ENCODE results near the gene FBXO28. TPM values are rescaled to one million over a fixed set of nuclear protein-coding genes. Genes with fewer than 3 reads are reported as not detected.

Gene FBXO28
- total and polyA plus RNA-seq, 2 donors (not counting 1 experiment from before 2014, with no cell fraction given): 25.3 to 34.3 TPM

GRCh38 chr1:224080115-224080774 lies 33.7 kb upstream of the FBXO28 start:
- H3K9ac ChIP-seq (ENCODE audit: insufficient read depth, low read length): no peak overlapping the region
- no peaks in the 10 kb centered on the region for H3K27me3 ChIP-seq (ENCODE audit: control insufficient read depth, insufficient read depth, low read length)
- H2AFZ ChIP-seq (ENCODE audit: low read length): peak overlapping the region; percentile 54
- peak overlapping the region; percentile 8 for H3K27ac ChIP-seq (ENCODE audit: insufficient read depth, low read length)
- peak overlapping the region; percentile 35 for H3K4me2 ChIP-seq (ENCODE audit: extremely low read depth, insufficient read depth, low read length)
- H3K36me3 ChIP-seq (ENCODE audit: control insufficient read depth, insufficient read depth, low read length): no peaks in the 10 kb centered on the region
- H3K79me2 ChIP-seq (ENCODE audit: control insufficient read depth, insufficient read depth, low read length): no peaks in the 10 kb centered on the region
- TF ChIP-seq EZH2 (IDR thresholded peaks at IDR 0.05; ENCODE audit: low read length, missing control alignments) (no peak), CTCF (conservative IDR thresholded peaks at IDR 0.05 in 1 of 2, IDR thresholded peaks at IDR 0.05 in 1 of 2; ENCODE audit: low read depth in 1 of 2, low read length in 2 of 2) (no peak)
- no peaks in the 10 kb centered on the region for H4K20me1 ChIP-seq (ENCODE audit: control insufficient read depth, extremely low read depth, insufficient read depth, low read length)
- peaks cover 6% of the 10 kb centered on the region for H3K4me1 ChIP-seq (ENCODE audit: control insufficient read depth, extremely low read depth, insufficient read depth, low read length)
- DNase-seq (ENCODE audit: low read depth in 2 of 2): peak; percentile 27 to 74
- no peak overlapping the region for H3K4me3 ChIP-seq (replicated peaks in 1 of 4; ENCODE audit: control extremely low read depth in 1 of 4, insufficient read depth in 1 of 4, low read depth in 3 of 4, low read length in 4 of 4)
- H3K9me3 ChIP-seq (ENCODE audit: control insufficient read depth, insufficient read depth, low read depth, low read length): no peaks in the 10 kb centered on the region

- Histone ChIP-seq H3K4me1 (ENCODE audit: control insufficient read depth, extremely low read depth, insufficient read depth, low read length) (peaks cover 6% of the 10 kb centered on the region), H3K4me3 (replicated peaks in 1 of 4; ENCODE audit: control extremely low read depth in 1 of 4, insufficient read depth in 1 of 4, low read depth in 3 of 4, low read length in 4 of 4) (no peak overlapping the region), H2AFZ (ENCODE audit: low read length) (no peak overlapping the region), H3K9ac (ENCODE audit: insufficient read depth, low read length) (no peak overlapping the region), H3K9me3 (ENCODE audit: control insufficient read depth, insufficient read depth, low read depth, low read length) (no peaks in the 10 kb centered on the region), H3K27ac (ENCODE audit: insufficient read depth, low read length) (no peak overlapping the region), H3K79me2 (ENCODE audit: control insufficient read depth, insufficient read depth, low read length) (no peaks in the 10 kb centered on the region), H3K4me2 (ENCODE audit: extremely low read depth, insufficient read depth, low read length) (no peak overlapping the region), H3K27me3 (ENCODE audit: control insufficient read depth, insufficient read depth, low read length) (no peaks in the 10 kb centered on the region), H3K36me3 (ENCODE audit: control insufficient read depth, insufficient read depth, low read length) (no peaks in the 10 kb centered on the region), H4K20me1 (ENCODE audit: control insufficient read depth, extremely low read depth, insufficient read depth, low read length) (no peaks in the 10 kb centered on the region)
- no peak for TF ChIP-seq EZH2 (IDR thresholded peaks at IDR 0.05; ENCODE audit: low read length, missing control alignments)
- TF ChIP-seq CTCF (conservative IDR thresholded peaks at IDR 0.05 in 1 of 2, IDR thresholded peaks at IDR 0.05 in 1 of 2; ENCODE audit: low read depth in 1 of 2, low read length in 2 of 2): no peak
- no peak for DNase-seq (ENCODE audit: low read depth in 2 of 2)
Measured at GRCh38 chr1:224081604-224082003, 32.3 kb upstream of the FBXO28 start.

GRCh38 chr1:224082146-224082545 lies 31.8 kb upstream of the FBXO28 start:
- peak in 1 of 2 donors; percentile 81 for DNase-seq (ENCODE audit: low read depth in 2 of 2)
- Histone ChIP-seq H3K4me3 (replicated peaks in 1 of 4; ENCODE audit: control extremely low read depth in 1 of 4, insufficient read depth in 1 of 4, low read depth in 3 of 4, low read length in 4 of 4) (no peak overlapping the region), H3K9ac (ENCODE audit: insufficient read depth, low read length) (no peak overlapping the region), H3K27me3 (ENCODE audit: control insufficient read depth, insufficient read depth, low read length) (no peaks in the 10 kb centered on the region), H2AFZ (ENCODE audit: low read length) (no peak overlapping the region), H3K4me1 (ENCODE audit: control insufficient read depth, extremely low read depth, insufficient read depth, low read length) (peaks cover 6% of the 10 kb centered on the region), H3K27ac (ENCODE audit: insufficient read depth, low read length) (no peak overlapping the region), H4K20me1 (ENCODE audit: control insufficient read depth, extremely low read depth, insufficient read depth, low read length) (no peaks in the 10 kb centered on the region), H3K36me3 (ENCODE audit: control insufficient read depth, insufficient read depth, low read length) (no peaks in the 10 kb centered on the region), H3K79me2 (ENCODE audit: control insufficient read depth, insufficient read depth, low read length) (no peaks in the 10 kb centered on the region), H3K9me3 (ENCODE audit: control insufficient read depth, insufficient read depth, low read depth, low read length) (no peaks in the 10 kb centered on the region), H3K4me2 (ENCODE audit: extremely low read depth, insufficient read depth, low read length) (no peak overlapping the region)
- no peak for TF ChIP-seq CTCF (conservative IDR thresholded peaks at IDR 0.05 in 1 of 2, IDR thresholded peaks at IDR 0.05 in 1 of 2; ENCODE audit: low read depth in 1 of 2, low read length in 2 of 2)
- no peak for TF ChIP-seq EZH2 (IDR thresholded peaks at IDR 0.05; ENCODE audit: low read length, missing control alignments)
